GM18951 (cell line): Measurements from ENCODE around the gene MAD1L1.

Experiments used
- POLR2A ChIP-seq: IDR thresholded peaks from 4 replicates; pipeline ENCODE4 v1.6.1; 2011; ENCODE audit warnings: mild to moderate bottlenecking; ENCODE audit not compliant: insufficient read length, insufficient read depth; ENCODE audit errors: extremely low read depth
- in situ Hi-C: fragments of 300-500 bp; cut with MboI; formaldehyde crosslinking; loops from one replicate; pipeline ENCODE4 v1.12.0; 2022; ENCODE audit warnings: low sequenced_read_pairs, mixed read lengths, inconsistent platforms; ENCODE audit not compliant: unreplicated experiment

The MAD1L1 gene

GRCh38 chr7:1913466-1914282, 319.1 kb downstream of the MAD1L1 start:
- in situ Hi-C loops, result no loop called here

GRCh38 chr7:1912593-1913465, 319.9 kb downstream of the MAD1L1 start:
- TF ChIP-seq POLR2A, result no peak
- in situ Hi-C loops, result no loop called here

More at GRCh38 chr7:1913466-1914282, 319.1 kb downstream of the MAD1L1 start:
- no peak for TF ChIP-seq POLR2A

- no peak for TF ChIP-seq POLR2A
- in situ Hi-C loops, result no loop called here
Observed at GRCh38 chr7:1911571-1911970, 321.2 kb downstream of the MAD1L1 start.

GRCh38 chr7:1910827-1911226, 321.9 kb downstream of the MAD1L1 start:
- no peak for TF ChIP-seq POLR2A
- in situ Hi-C loops, result no loop called here

- in situ Hi-C loops, result no loop called here
- no peak for TF ChIP-seq POLR2A
Observed at GRCh38 chr7:1910081-1910685, 322.6 kb downstream of the MAD1L1 start.

GRCh38 chr7:1909476-1909875, 323.3 kb downstream of the MAD1L1 start:
- TF ChIP-seq POLR2A, result no peak
- in situ Hi-C loops, result no loop called here

GRCh38 chr7:1908823-1909420, 323.8 kb downstream of the MAD1L1 start:
- in situ Hi-C loops, result no loop called here
- no peak for TF ChIP-seq POLR2A

GRCh38 chr7:1907751-1908365, 324.9 kb downstream of the MAD1L1 start:
- in situ Hi-C loops, result no loop called here
- no peak for TF ChIP-seq POLR2A

GRCh38 chr7:1906988-1907745, 325.6 kb downstream of the MAD1L1 start:
- no peak for TF ChIP-seq POLR2A
- in situ Hi-C loops, result no loop called here

- in situ Hi-C loops, result no loop called here
- no peak for TF ChIP-seq POLR2A
Observed at GRCh38 chr7:1906087-1906830, 326.5 kb downstream of the MAD1L1 start.

- in situ Hi-C loops, result no loop called here
- no peak for TF ChIP-seq POLR2A
Observed at GRCh38 chr7:1902231-1902855, 330.4 kb downstream of the MAD1L1 start.
